GM18502 (cell line): Measurements from ENCODE around the gene GPRIN2.
"Not testable (repeated sequence)": the region's sequence is repeated elsewhere in the genome, so short reads cannot be mapped to it uniquely, and the experiment has no call there.

Experiments
- ATAC-seq: cut with Tn5 transposase; IDR thresholded peaks from one replicate; pipeline ENCODE4 v1.9.1; 2021; ENCODE audit warnings: mild to moderate bottlenecking; ENCODE audit not compliant: unreplicated experiment, poor library complexity

Gene GPRIN2

GRCh38 chr10:46538717-46539426 lies 17.6 kb downstream of the GPRIN2 start:
- ATAC-seq = no peak

- ATAC-seq = no peak
These were observed 18.3 kb downstream of the GPRIN2 start for GRCh38 chr10:46538155-46538554.

GRCh38 chr10:46537309-46537708 lies 19.1 kb downstream of the GPRIN2 start:
- ATAC-seq = no peak

- no peak for ATAC-seq
These were observed 19.7 kb downstream of the GPRIN2 start for GRCh38 chr10:46536781-46537180.

GRCh38 chr10:46536171-46536570 lies 20.3 kb downstream of the GPRIN2 start:
- ATAC-seq = no peak

- ATAC-seq = no peak
These were observed 21.5 kb downstream of the GPRIN2 start for GRCh38 chr10:46534828-46535524.

- not testable (repeated sequence) for ATAC-seq
These were observed 24.2 kb downstream of the GPRIN2 start for GRCh38 chr10:46532256-46532655.

- no peak for ATAC-seq
These were observed 25.9 kb downstream of the GPRIN2 start for GRCh38 chr10:46530249-46531186.

- not testable (repeated sequence) for ATAC-seq
These were observed 26.7 kb downstream of the GPRIN2 start for GRCh38 chr10:46529742-46530141.

GRCh38 chr10:46528675-46529615 lies 27.5 kb downstream of the GPRIN2 start:
- ATAC-seq = no peak

GRCh38 chr10:46528171-46528671 lies 28.2 kb downstream of the GPRIN2 start:
- ATAC-seq = no peak

- ATAC-seq = no peak
These were observed 29.1 kb downstream of the GPRIN2 start for GRCh38 chr10:46527241-46527811.

GRCh38 chr10:46526682-46527038 lies 29.8 kb downstream of the GPRIN2 start:
- no peak for ATAC-seq

- no peak for ATAC-seq
These were observed 30.4 kb downstream of the GPRIN2 start for GRCh38 chr10:46525824-46526681.

GRCh38 chr10:46525177-46525823 lies 31.2 kb downstream of the GPRIN2 start:
- no peak for ATAC-seq

GRCh38 chr10:46524472-46525176 lies 31.8 kb downstream of the GPRIN2 start:
- ATAC-seq = no peak

- ATAC-seq = no peak
These were observed 32.4 kb downstream of the GPRIN2 start for GRCh38 chr10:46523962-46524471.
